Spinal cord (tissue), 10 donors: ENCODE results near the gene OPHN1. TPM values are rescaled to one million over a fixed set of nuclear protein-coding genes. Genes with fewer than 3 reads are reported as not detected.

Experiments
- DNase-seq, 6 donors: peaks; one replicate each; pipeline versions ENCODE4 v3.0.0 to v3.0.0-alpha.2; 2013 to 2015; ENCODE audit warnings: low spot score in 6 of 6, low read depth in 4 of 6
- H3K27ac ChIP-seq: one replicate; pipeline ENCODE4 v1.5.1; 2013; ENCODE audit warnings: low read depth, low read length, control low read depth
- H3K27me3 ChIP-seq: one replicate; pipeline ENCODE4 v1.6.1; 2013; ENCODE audit warnings: low read length; ENCODE audit not compliant: control insufficient read depth, insufficient read depth
- H3K36me3 ChIP-seq: one replicate; pipeline ENCODE4 v1.6.1; 2013; ENCODE audit warnings: low read length; ENCODE audit not compliant: control insufficient read depth, insufficient read depth
- H3K4me1 ChIP-seq: one replicate; pipeline ENCODE4 v1.6.1; 2013; ENCODE audit warnings: low read length; ENCODE audit not compliant: control insufficient read depth, insufficient read depth
- H3K4me3 ChIP-seq: one replicate; pipeline ENCODE4 v1.5.1; 2013; ENCODE audit warnings: low read depth, low read length, control low read depth
- H3K9me3 ChIP-seq: one replicate; pipeline ENCODE4 v1.6.1; 2013; ENCODE audit warnings: low read length; ENCODE audit not compliant: control insufficient read depth, insufficient read depth
- WGBS: methylation state at CpG from one replicate; pipeline ENCODE4 v1.1.5; 2013; ENCODE audit warnings: missing lambda C conversion rate; ENCODE audit not compliant: insufficient coverage; 5-methylcytosine and 5-hydroxymethylcytosine counted together
- polyA plus RNA-seq, 2 donors: library from polyadenylated mRNA; unstranded; fragments of 120-200 nt; gene quantifications; one replicate each; pipeline ENCODE4 v1.2.1, GENCODE V29; 2013; ENCODE audit not compliant: insufficient read length in 2 of 2
- total RNA-seq, 2 donors: library from RNA; depleted of rRNA in 1 of 2; stranded (reverse); fragments of 120-200 nt in 1 of 2; fragments of >200 nt in 1 of 2; gene quantifications; one replicate each; pipeline versions ENCODE4 v1.2.3 to v1.2.4, GENCODE V29; 2013 to 2014
- donor health status: healthy.

OPHN1 gene
- total and polyA plus RNA-seq, 4 donors: 22.3 to 52.6 (median 30.3) TPM

DNA sequence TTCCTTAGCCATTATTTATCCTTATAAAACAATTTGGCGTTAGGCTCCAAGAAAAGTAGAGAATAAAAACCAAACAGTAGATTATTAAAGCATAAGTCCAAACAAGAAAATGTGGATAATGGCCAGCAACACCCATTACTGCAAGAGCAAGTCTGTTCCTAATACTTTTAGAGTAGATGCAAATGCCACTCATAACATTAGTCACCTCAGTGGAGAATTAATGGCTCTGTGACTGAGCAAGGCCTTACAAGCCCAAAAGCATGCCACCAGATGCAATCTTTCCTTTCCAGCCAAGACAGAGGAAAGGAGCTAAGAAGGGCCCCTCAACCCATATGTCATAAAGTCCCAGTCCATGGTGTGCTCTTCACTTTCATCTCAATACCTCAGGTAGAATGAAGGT is 373.8 kb downstream of the OPHN1 start:
- Histone ChIP-seq H3K27ac (no peak overlapping the region), H3K4me1 (no peaks in the 10 kb centered on the region), H3K4me3 (no peak overlapping the region), H3K9me3 (no peaks in the 10 kb centered on the region), H3K27me3 (no peaks in the 10 kb centered on the region), H3K36me3 (no peaks in the 10 kb centered on the region)
- no peak for DNase-seq
- WGBS: no CpG with 5 or more reads among the region's 1 CpG

DNA sequence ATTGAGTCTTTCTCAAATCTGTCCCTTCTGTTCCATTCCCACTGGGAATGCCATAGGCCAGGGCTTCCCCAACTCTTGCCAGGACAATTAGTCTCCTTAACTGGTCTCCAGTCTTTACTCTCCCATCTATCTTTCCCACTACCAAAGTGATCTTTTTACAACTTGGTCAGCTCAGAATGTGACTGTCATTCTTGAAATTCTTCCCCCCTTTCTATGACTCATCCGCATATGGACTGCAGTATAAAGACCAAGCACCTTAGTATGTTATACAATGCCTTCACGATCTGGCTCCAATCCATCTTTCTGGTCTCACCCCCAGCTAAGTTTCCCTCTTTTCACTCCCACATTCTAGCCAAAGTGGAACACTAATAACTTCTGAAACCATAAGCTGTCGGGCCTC is 383.8 kb downstream of the OPHN1 start:
- Histone ChIP-seq H3K27me3 (no peaks in the 10 kb centered on the region), H3K9me3 (no peaks in the 10 kb centered on the region), H3K36me3 (no peaks in the 10 kb centered on the region), H3K27ac (no peak overlapping the region), H3K4me1 (no peaks in the 10 kb centered on the region), H3K4me3 (no peak overlapping the region)
- 82% methylated on average over 2 of the region's 3 CpGs for WGBS
- no peak for DNase-seq

DNA sequence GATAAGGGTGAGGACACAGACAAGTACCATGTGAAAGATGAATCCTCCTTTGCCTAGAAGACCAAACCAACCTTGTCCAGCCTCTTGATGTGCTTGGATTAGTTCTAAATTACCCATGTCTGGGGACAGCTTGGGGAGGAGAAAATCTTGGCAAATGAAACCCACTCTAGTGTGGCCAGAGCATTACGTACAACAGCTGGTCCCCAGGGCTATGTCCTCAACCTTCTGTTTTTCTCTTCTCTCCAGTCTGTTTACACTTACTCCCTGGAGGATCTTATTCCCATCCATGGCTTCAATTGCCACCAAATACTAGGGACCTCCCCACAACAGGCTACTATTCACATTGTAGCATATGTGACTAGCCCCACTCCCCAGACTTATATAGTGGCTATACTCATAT is 384.5 kb downstream of the OPHN1 start:
- H3K9me3 ChIP-seq: no peaks in the 10 kb centered on the region
- H3K27ac ChIP-seq: no peak overlapping the region
- no peaks in the 10 kb centered on the region for H3K27me3 ChIP-seq
- DNase-seq: no peak
- 71% methylated on average over 1 of the region's 1 CpG for WGBS
- H3K4me1 ChIP-seq: no peaks in the 10 kb centered on the region
- no peak overlapping the region for H3K4me3 ChIP-seq
- no peaks in the 10 kb centered on the region for H3K36me3 ChIP-seq

DNA sequence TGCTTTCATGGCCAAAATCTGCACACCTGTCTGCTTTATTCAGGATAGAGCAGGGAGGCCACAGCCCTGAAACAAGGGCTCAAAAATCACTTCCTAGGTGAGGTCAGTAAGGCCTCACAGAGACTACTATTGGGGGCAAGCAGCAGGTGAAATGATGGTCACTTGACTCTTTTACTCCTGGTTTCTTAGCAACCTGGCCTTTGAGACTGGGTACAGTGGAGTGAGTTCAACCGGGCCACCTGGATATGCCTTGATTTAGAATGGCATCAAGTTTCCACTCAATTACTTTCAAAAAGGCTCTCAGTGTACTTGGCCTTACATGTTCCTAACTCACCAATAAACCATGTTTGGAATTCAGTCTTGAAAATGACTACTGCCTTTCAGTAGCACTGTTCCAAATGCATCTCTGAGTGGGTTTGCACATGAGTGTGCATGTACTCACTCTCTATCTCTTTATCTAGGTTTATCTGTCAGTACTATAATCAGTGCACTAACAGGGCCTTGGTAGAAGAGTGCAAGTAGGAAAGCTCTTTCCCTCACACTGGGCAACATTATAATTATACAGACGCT is 388.2 kb downstream of the OPHN1 start:
- Histone ChIP-seq H3K4me3 (no peak overlapping the region), H3K9me3 (no peaks in the 10 kb centered on the region), H3K4me1 (no peaks in the 10 kb centered on the region), H3K27me3 (no peaks in the 10 kb centered on the region), H3K36me3 (no peaks in the 10 kb centered on the region), H3K27ac (no peak overlapping the region)
- WGBS: 67% methylated on average over 1 of the region's 2 CpGs
- no peak for DNase-seq

DNA sequence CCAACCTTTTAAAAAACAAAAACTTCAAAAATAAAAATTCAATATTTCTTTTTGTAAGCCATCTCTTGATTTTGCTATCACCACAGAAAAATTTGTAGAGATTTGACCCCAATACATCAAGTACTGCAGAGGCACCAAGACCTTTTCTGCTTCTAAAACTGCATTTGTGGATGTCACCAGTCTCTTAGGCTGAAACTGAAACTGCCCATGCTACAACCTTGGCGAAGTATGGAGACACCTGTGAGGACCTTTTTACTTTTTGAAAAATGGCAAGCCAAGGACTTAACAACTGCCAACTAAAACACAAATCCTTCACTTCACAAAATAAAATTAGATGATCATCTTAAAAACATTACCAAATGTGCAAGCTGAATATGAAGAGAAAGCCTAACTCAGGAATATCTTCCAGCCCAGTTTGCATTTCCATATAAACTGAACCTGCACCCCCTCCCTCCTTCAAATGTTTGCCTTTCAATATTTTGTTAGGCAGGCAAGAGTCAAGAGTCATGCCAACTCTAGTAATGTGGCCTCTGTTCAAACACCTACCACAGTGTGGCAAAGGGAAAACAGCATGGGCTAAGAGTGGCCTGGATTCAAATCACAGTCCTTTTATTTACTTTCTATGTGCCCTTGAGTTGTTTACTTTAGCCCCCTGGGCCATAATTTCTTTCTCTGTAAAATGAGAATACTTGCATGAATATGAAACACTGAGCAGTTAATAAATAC is 389.4 kb downstream of the OPHN1 start:
- 80% methylated on average over 1 of the region's 1 CpG for WGBS

DNA sequence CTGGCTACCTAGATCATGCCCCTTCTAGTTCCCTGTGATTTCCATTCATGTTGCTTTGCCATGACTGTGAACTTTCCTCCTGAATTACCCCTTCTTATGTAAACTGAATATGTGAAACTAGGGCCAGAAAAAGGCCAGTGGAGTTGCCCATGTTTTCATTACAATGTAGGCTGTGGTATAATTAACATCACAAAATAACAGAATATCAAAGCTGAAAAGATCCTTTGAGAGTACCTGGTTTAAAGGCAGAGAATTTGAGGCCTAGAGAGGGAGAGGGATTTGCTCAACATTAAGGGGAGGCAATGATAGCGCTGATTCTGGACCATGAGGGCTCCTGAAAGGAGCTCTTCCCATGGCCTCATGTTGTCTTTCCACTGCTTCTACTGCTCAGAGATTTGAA is 392.2 kb downstream of the OPHN1 start:
- Histone ChIP-seq H3K9me3 (no peaks in the 10 kb centered on the region), H3K36me3 (no peaks in the 10 kb centered on the region), H3K27ac (no peak overlapping the region), H3K4me1 (no peaks in the 10 kb centered on the region), H3K4me3 (no peak overlapping the region), H3K27me3 (no peaks in the 10 kb centered on the region)
- whole genome bisulfite sequencing: 80% methylated on average over 1 of the region's 1 CpG
- no peak for DNase-seq

More for the DNA sequence above, 389.4 kb downstream of the OPHN1 start:
- H3K4me1 ChIP-seq: no peaks in the 10 kb centered on the region
- no peaks in the 10 kb centered on the region for H3K9me3 ChIP-seq
- H3K27me3 ChIP-seq: no peaks in the 10 kb centered on the region
- no peak overlapping the region for H3K27ac ChIP-seq
- no peak for DNase-seq
- H3K4me3 ChIP-seq: no peak overlapping the region
- H3K36me3 ChIP-seq: no peaks in the 10 kb centered on the region

DNA sequence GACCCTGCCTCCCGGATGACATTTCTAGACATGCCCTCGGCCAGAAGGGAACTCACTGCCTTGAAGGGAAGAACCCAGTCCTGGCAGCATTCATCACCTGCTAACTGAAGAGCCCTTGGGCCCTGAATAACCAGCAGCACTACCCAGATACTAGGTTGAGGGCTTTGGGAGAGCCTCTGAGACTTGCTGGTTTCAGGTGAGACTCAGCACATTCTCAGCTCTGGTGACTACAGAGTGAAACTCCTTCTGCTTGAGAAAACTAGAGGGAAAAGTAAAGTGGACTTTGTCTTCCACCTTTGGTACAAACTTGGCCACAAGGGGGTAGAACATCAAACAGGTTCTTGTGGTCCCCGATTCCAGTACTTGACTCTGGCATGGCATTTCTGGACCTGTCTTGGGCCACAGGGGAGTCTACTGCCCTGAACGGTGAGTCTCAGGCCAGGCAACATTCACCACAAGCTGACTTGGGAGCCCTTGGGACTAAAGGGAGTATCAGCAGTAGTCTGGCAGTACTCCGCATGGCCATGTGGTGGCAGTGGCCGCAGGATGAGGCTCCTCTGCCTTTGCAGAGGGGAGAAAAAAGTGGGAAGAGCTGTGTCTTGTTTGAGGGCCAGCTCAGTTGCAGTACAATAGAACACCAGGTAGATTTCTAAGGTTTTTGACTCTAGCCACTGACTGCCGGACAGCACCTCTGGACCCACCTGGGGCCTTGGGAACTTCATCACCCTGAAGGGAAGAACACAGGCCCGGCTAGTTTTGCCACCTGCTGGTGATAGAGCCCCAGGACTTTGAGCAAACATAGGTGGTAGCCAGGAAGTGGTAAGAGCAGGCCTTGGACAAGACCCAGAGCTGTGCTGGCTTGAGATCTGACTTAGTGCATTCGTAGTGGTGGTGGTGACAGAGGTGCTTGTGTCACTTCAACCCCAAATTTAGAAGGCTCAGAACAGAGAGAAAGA is 414.8 kb downstream of the OPHN1 start:
- 49% methylated on average over 8 of the region's 9 CpGs for WGBS
- Histone ChIP-seq H3K4me1 (peaks cover 3% of the 10 kb centered on the region), H3K36me3 (no peaks in the 10 kb centered on the region), H3K9me3 (no peaks in the 10 kb centered on the region), H3K4me3 (no peak overlapping the region), H3K27me3 (no peaks in the 10 kb centered on the region), H3K27ac (no peak overlapping the region)
- no peak for DNase-seq

DNA sequence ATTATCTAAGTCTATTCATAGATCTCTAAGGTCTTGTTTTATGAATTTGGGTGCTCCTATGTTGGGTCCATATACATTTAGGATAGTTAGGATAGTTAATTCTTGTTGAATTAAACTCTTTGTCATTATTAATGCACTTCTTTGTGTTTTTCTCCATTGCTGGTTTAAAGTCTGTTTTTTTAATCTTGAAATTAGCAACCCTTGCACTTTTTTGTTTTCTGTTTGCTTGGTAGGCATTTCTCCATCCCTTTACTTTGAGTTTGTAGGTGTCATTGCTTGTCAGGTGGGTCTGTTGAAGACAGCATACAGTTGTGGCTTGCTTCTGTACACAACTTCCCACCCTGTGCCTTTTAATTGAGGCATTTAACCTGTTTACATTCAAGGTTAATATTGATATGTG is 434.8 kb downstream of the OPHN1 start:
- no peaks in the 10 kb centered on the region for H3K4me1 ChIP-seq
- no peak overlapping the region for H3K4me3 ChIP-seq
- no peak overlapping the region for H3K27ac ChIP-seq
- no peaks in the 10 kb centered on the region for H3K27me3 ChIP-seq
- no peaks in the 10 kb centered on the region for H3K36me3 ChIP-seq
- peaks cover 3% of the 10 kb centered on the region for H3K9me3 ChIP-seq
- no peak for DNase-seq
